T-helper 1 cell (primary cell): ENCODE measurements around the gene STAB2.

Source experiments
- DNase-seq, 5 donors: peaks; one replicate each; pipeline ENCODE4 v3.0.0-alpha.2; 2012 to 2020
- total RNA-seq, 4 donors: gene quantifications; one replicate each; lab custom pipeline; 2026; lab: John Stamatoyannopoulos, UW

STAB2 gene, protein sequence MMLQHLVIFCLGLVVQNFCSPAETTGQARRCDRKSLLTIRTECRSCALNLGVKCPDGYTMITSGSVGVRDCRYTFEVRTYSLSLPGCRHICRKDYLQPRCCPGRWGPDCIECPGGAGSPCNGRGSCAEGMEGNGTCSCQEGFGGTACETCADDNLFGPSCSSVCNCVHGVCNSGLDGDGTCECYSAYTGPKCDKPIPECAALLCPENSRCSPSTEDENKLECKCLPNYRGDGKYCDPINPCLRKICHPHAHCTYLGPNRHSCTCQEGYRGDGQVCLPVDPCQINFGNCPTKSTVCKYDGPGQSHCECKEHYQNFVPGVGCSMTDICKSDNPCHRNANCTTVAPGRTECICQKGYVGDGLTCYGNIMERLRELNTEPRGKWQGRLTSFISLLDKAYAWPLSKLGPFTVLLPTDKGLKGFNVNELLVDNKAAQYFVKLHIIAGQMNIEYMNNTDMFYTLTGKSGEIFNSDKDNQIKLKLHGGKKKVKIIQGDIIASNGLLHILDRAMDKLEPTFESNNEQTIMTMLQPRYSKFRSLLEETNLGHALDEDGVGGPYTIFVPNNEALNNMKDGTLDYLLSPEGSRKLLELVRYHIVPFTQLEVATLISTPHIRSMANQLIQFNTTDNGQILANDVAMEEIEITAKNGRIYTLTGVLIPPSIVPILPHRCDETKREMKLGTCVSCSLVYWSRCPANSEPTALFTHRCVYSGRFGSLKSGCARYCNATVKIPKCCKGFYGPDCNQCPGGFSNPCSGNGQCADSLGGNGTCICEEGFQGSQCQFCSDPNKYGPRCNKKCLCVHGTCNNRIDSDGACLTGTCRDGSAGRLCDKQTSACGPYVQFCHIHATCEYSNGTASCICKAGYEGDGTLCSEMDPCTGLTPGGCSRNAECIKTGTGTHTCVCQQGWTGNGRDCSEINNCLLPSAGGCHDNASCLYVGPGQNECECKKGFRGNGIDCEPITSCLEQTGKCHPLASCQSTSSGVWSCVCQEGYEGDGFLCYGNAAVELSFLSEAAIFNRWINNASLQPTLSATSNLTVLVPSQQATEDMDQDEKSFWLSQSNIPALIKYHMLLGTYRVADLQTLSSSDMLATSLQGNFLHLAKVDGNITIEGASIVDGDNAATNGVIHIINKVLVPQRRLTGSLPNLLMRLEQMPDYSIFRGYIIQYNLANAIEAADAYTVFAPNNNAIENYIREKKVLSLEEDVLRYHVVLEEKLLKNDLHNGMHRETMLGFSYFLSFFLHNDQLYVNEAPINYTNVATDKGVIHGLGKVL (N-terminal part only)
- total RNA-seq = 0 reads per million in 4 donors

GRCh38 chr12:103586791-103587370 lies at the start of gene STAB2:
STAB2 (plus strand) TSS chr12:103587273; CDS start chr12:103587477, 204 bp downstream.
- no peak for DNase-seq

DNA sequence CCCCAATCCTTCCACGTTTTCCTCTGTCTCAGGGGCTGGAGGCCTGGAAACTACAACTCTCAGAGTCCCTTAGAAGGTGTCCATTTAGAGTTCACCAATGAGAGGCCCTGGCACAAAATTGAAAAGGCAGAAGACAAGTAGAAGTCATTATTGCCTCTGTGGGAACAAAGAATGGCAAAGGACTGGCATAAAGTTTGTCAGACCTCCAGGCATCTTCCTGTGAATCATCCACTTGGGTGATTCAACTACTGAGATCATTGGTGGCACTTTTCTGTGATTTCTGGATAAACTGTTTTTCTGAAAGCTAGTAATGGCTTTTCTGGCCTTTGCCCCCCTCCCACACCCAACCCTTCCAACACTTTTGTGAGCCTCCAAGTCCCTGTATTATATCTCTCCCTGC lies 48.7 kb upstream of the STAB2 start:
- no peak for DNase-seq

DNA sequence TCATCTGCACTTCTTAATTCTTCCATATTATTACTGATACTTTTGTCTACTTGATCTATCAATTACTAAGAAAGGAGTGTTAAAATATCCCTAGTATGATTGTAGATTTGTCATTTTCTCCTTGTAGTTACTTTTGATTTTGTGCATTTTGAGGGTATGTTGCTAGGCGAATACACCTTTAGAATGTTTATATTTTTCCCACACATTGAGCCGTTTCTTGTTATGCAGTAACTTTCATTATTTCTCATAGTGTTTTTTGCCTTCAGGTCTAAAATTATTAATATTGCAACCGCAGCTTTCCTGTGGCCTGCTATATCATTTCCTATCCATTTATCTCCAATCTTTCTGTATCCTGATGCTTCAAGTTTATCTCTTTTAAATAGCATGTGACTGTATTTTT lies 46.8 kb upstream of the STAB2 start:
- peak in 1 of 5 donors; percentile 16 for DNase-seq

DNA sequence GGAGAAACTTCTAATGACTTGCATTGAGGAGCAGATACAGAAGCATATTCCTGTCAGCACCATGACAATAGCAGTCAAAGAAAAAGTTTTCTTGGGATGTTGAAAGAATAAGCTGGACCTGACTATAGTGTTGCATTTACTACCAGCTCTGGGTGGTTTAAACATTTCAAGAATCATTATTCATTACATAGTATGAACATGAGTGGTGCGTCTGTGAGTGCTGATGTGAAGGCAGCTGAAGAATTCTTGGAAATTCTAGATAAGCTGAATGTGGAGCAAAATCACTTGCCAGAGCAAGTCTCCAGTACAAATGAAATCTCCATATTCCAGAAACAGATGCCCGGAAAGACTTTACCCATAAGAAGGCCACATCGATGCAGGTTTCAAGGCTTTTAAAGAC lies 45.0 kb upstream of the STAB2 start:
- no peak for DNase-seq

- DNase-seq = no peak
Observed at GRCh38 chr12:103546959-103547358, 40.1 kb upstream of the STAB2 start.

DNA sequence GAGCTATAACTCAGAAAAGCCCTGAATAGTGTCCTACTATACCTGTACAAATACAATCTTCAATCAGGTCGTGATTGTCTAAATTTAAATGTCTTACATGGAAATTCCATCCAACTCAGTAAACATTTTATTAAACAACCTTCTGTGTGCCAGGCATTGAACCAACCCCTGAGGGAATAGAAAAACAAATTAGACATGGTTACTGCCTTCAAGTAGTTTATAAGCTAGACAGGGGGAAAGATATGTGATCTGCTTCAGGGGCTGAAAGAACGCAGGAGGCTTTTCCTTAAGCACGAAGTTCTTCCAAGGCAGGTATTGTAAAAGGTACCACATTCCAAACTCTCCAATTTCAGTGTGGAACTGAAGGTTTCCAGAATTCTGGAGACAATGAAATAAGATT lies 39.7 kb upstream of the STAB2 start:
- no peak for DNase-seq

- no peak for DNase-seq
Observed at GRCh38 chr12:103547929-103548328, 39.1 kb upstream of the STAB2 start.

DNA sequence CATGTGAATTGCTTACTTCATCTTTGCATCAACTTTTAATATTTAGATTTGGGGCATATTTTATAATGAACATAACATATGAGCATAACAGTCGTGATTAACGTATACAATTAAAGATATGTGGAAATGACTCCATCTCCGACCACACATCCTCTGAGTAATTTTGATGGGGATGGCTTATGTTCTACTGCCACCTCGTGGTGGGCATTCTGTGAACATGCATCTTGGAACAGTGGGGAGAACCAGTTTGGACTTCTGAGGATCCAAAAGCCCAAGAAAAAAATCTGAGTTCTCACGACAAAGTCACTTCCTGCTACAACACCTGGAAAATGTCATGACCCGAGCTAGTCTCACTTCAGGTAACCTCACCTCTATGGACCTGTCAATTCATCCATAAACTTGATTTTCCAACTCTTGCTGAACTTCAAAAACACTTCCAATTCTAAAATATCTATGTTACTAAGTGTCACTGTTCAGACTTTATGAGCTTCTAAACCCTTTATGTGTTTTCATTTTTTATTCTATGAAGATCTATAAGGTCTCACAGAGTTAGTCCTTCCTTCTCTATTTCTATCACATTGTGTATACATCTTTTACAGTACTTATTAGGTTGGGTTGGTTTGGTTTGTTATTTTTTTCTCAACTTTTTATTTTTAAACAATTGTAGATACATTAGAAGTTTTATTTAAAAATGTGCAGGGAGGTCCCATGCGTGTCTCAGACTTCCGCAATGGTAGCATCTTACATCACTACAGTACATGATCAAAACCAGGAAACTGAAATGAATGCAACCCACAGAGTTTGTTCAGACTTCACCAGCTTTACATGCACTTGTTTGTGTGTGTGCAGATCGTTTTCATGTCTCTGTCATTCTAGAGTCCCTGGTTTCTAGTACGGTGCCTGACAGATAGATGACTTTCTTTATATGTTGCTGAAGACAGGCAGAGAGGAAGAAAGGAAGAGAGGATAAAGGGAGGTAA lies 38.2 kb upstream of the STAB2 start:
- DNase-seq = peak; percentile 13 to 73 (median 33)

DNA sequence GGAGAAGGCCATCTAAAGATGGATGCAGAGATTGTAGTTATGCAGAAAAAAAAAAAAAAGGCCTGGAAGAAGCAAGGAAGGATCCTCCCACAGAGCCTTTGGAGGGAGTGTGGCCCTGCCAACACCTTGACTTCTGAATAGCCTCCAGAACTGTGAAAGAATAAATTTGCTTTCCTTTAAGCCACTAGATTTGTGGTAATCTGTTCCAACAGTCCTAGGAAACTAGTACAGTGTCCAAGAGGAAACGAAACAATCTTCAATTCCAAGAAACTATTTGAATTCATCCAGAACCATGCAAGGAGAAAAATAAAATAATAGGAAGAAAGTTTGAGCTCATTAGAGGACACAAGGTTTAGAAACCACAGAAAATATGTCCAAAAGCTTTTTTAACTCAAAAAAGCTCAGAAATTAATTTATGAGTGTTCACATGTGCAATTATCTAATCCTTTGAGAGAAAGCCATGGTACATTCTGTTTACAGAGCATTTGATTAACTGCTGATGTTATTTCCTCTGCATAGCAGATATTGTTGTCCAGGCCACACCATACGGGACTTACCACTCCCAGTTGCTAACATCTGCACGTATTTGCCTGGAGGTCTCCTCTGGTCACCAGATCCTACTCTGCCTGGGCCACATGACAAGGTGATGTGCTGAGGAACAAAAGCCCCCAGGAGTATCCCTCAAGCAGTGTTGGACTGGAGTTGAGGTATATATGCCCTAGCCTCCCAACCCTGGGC lies 30.0 kb upstream of the STAB2 start:
- DNase-seq = no peak

- DNase-seq = no peak
Observed at GRCh38 chr12:103557628-103558010, 29.5 kb upstream of the STAB2 start.

DNA sequence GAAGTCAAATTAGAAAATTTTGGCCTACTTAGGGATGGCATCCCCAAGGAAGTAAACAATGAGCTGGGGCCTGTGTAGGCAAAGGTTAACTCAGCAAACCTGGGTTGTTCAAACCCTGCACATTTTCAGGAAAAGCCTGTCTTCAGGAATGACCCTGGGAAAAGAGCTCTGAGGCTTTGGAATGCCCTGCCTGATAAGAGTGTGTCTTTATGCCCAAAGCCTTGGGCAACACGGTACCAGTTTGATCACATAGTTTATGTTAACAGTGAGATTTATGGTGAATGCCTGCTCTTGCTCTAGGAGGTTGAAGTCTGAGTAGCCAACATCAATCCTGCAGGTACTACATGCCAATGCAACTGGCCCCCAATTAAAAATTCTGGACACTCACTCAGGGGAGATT lies 28.2 kb upstream of the STAB2 start:
- no peak for DNase-seq

- no peak for DNase-seq
Observed at GRCh38 chr12:103560604-103561101, 26.4 kb upstream of the STAB2 start.

DNA sequence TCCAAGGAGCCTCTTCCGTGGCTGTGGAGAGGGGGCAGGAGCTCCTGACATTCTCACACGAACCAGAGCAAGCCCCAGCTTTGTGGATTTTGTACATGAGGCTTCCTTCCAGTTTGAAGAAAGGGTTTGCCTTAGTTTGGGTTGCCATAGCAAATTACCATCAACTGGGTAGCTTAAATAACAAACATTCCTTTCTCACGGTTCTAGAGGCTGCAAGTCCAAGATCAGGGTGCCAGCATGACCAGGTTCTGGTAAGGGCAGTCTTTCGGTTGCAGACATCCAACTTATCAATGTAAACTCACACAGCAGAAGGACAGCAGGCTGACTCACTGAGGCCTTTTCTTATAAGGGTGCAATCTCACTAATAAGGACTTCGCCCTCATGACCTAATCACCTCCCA lies 25.9 kb upstream of the STAB2 start:
- no peak for DNase-seq

DNA sequence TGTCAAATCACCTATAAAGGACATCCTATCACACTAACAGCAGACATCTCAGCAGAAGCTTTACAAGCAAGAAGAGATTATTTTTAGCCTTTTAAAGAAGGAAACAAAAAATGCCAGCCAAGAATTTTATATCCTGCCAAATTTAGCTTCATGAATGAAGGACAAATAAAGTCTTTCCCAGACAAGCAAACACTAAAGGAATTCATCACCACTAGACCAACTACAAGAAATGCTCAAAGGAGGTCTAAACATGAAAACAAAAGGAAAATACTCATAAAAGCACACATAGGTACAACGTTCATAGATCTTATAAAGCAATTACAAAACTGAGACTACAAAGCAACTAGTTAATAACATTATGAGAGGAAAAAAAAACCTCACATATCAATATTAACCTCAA lies 20.7 kb upstream of the STAB2 start:
- DNase-seq = no peak

DNA sequence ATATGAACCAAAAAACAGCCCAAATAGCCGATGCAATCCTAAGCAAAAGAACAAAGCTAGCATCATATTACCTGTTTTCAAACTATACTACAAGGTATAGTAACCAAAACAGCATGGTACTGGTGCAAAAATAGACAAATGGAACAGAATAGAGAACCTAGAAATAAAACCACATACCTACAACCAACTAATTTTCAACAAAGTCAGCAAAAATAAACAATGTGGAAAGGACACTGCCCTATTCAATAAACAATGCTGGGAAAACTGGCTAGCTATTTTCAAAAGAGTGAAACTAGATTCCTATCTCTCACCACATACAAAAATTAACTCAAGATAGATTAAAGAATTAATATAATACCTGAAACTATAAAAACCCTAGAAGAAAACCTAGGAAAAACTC lies 17.8 kb upstream of the STAB2 start:
- DNase-seq = no peak

- no peak for DNase-seq
Observed at GRCh38 chr12:103571286-103571685, 15.8 kb upstream of the STAB2 start.

DNA sequence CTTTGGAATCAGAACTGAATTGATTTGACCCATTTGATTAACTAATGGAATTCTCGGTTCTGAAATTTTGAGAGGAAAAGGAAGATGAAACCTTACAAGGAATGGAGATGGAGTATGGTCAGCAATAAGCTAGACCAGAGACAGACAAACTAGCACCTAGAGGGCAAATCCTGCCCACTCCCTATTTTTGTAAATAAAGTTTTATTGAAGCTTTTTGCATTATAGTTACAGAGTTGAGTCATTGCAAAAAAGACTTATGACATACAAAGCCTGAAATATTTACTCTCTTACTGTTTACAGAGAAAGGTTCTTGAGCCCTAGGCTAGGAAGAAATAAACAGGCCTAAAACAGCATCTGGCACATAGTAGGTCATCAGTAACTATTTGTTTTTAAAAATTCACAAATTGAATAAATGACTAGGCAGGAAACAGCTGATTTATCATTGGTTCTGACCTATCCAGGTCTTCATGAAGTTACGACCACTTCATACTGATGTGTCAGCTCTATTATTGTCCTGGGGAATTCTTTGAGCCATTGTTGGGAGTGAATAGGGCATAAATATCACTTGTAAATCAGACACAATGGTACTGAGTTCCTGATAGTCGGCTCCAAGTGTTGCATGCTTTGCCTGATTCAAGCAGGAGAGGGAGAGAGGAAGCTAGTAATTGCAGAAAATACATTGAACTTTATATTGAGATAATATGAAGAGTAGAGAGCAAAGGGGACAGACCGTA lies 14.6 kb upstream of the STAB2 start:
- DNase-seq = no peak

DNA sequence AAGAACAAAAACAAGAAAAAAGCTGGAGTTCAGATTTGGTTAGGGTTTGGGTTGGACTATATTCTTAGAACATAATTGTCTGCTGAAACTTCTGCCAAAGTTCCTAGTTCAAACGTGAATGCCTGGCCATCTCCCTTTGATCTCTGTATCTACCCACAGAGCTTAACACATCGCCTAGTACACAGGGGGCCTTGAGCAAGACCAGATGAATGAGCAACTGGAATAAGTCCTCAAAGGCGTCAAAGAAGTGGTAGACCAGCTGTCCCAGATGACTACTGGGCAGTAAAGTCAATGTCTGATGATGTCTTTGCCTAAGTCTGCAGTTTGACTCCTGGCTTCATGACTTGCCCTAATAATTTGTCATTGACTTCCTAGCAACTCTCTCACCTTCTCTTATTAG lies 13.9 kb upstream of the STAB2 start:
- DNase-seq = no peak

- no peak for DNase-seq
Observed at GRCh38 chr12:103578926-103579325, 8.1 kb upstream of the STAB2 start.

- DNase-seq = no peak
Observed at GRCh38 chr12:103580026-103580425, 7.0 kb upstream of the STAB2 start.
